Neuronal stem cell (in vitro differentiated cells): ENCODE measurements around the gene PCDHGA7.

Experiments
- DNase-seq: peaks from one replicate; pipeline ENCODE4 v3.0.0-alpha.2; 2013; ENCODE audit warnings: low spot score
- H2AFZ ChIP-seq: one replicate; pipeline ENCODE4 v1.6.1; 2013; ENCODE audit warnings: mild to moderate bottlenecking, low read length, inconsistent platforms
- H2AK5ac ChIP-seq: 2 replicates; pipeline ENCODE4 v1.6.1; 2013; ENCODE audit warnings: low read depth, mild to moderate bottlenecking, inconsistent platforms, low read length, moderate library complexity, mixed read lengths
- H2BK120ac ChIP-seq: 2 replicates; pipeline ENCODE4 v1.6.1; 2013; ENCODE audit warnings: low read depth, mild to moderate bottlenecking, inconsistent platforms, low read length, moderate library complexity, mixed read lengths
- H2BK12ac ChIP-seq: one replicate; pipeline ENCODE4 v1.6.1; 2013; ENCODE audit warnings: low read length, inconsistent platforms
- H2BK15ac ChIP-seq: 2 replicates; pipeline ENCODE4 v1.6.1; 2013; ENCODE audit warnings: mild to moderate bottlenecking, low read length, inconsistent platforms, mixed read lengths
- H2BK5ac ChIP-seq: one replicate; pipeline ENCODE4 v1.6.1; 2013; ENCODE audit warnings: inconsistent platforms, mild to moderate bottlenecking, low read length, moderate library complexity
- H3K14ac ChIP-seq: one replicate; pipeline ENCODE4 v1.6.1; 2013; ENCODE audit warnings: low read length, inconsistent platforms
- H3K18ac ChIP-seq: 2 replicates; pipeline ENCODE4 v1.6.1; 2013; ENCODE audit warnings: low read length, inconsistent platforms
- H3K23ac ChIP-seq: 2 replicates; pipeline ENCODE4 v1.6.1; 2013; ENCODE audit warnings: low read depth, mild to moderate bottlenecking, mixed read lengths, low read length, inconsistent platforms; ENCODE audit not compliant: poor library complexity
- H3K27ac ChIP-seq: replicated peaks from 3 replicates; pipeline ENCODE4 v1.5.1; 2013; ENCODE audit warnings: low read length, inconsistent platforms
- H3K27me3 ChIP-seq, 3 experiments: 2 replicates each; pipeline ENCODE4 v1.6.1; 2013; ENCODE audit warnings: low read length in 3 of 3, mild to moderate bottlenecking in 2 of 3, inconsistent platforms in 1 of 3, low read depth in 1 of 3, mixed read lengths in 1 of 3, moderate library complexity in 1 of 3; ENCODE audit not compliant: control insufficient read depth in 3 of 3, insufficient read depth in 3 of 3
- H3K36me3 ChIP-seq, 2 donors: replicated peaks in 1 of 2; 2 replicates each; pipeline ENCODE4 v1.6.1; 2013; ENCODE audit warnings: low read length in 2 of 2; ENCODE audit not compliant: control insufficient read depth in 2 of 2, insufficient read depth in 2 of 2
- H3K4ac ChIP-seq: 2 replicates; pipeline ENCODE4 v1.6.1; 2013; ENCODE audit warnings: inconsistent platforms, mild to moderate bottlenecking, low read length, moderate library complexity
- H3K4me1 ChIP-seq, 2 donors: 1 replicate in 1 of 2; 2 replicates in 1 of 2; pipeline ENCODE4 v1.6.1; 2013; ENCODE audit warnings: low read length in 2 of 2, low read depth in 1 of 2; ENCODE audit not compliant: control insufficient read depth in 2 of 2, insufficient read depth in 1 of 2
- H3K4me2 ChIP-seq: one replicate; pipeline ENCODE4 v1.6.1; 2013; ENCODE audit warnings: mild to moderate bottlenecking, low read length, inconsistent platforms; ENCODE audit not compliant: insufficient read depth, poor library complexity, severe bottlenecking
- H3K4me3 ChIP-seq, 2 donors: 2 replicates each; pipeline ENCODE4 v1.5.1; 2013; ENCODE audit warnings: low read length in 2 of 2, mild to moderate bottlenecking in 2 of 2, inconsistent platforms in 1 of 2, moderate library complexity in 1 of 2
- H3K79me1 ChIP-seq: one replicate; pipeline ENCODE4 v1.6.1; 2013; ENCODE audit warnings: low read depth, mild to moderate bottlenecking, inconsistent platforms, low read length, moderate library complexity
- H3K9ac ChIP-seq: one replicate; pipeline ENCODE4 v1.6.1; 2013; ENCODE audit warnings: mild to moderate bottlenecking, low read depth, low read length, inconsistent platforms; ENCODE audit not compliant: poor library complexity
- H3K9me3 ChIP-seq, 2 donors: replicated peaks in 1 of 2; 2 replicates each; pipeline versions ENCODE3 to v1.6.1; 2013; ENCODE audit warnings: low read length in 2 of 2, mild to moderate bottlenecking in 2 of 2, inconsistent platforms in 1 of 2, low read depth in 1 of 2, mixed read lengths in 1 of 2, moderate library complexity in 1 of 2; ENCODE audit not compliant: control insufficient read depth in 2 of 2, insufficient read depth in 1 of 2
- H4K8ac ChIP-seq: one replicate; pipeline ENCODE4 v1.6.1; 2013; ENCODE audit warnings: low read depth, mild to moderate bottlenecking, inconsistent platforms, low read length, moderate library complexity
- H4K91ac ChIP-seq: one replicate; pipeline ENCODE4 v1.6.1; 2013; ENCODE audit warnings: low read length, low read depth, mild to moderate bottlenecking, inconsistent platforms; ENCODE audit not compliant: poor library complexity
- WGBS, 2 donors: extraction: QIAGEN DNeasy Blood & Tissue Kit; methylation state at CpG; one replicate each; pipeline ENCODE4 v1.1.7; 2013; ENCODE audit warnings: missing lambda C conversion rate in 2 of 2, mixed read lengths in 1 of 2; ENCODE audit not compliant: insufficient read length in 2 of 2, insufficient replicate concordance in 1 of 2; ENCODE audit errors: extremely low coverage in 2 of 2; 5-methylcytosine and 5-hydroxymethylcytosine counted together

PCDHGA7 gene

GRCh38 chr5:141360685-141361084, 21.9 kb upstream of the PCDHGA7 start:
- Histone ChIP-seq H3K36me3 (peaks cover 0 to 3% of the 10 kb centered on the region in 2 donors), H3K4me1 (no peaks in the 10 kb centered on the region), H3K14ac (no peak overlapping the region), H3K9ac (no peak overlapping the region), H4K8ac (no peak overlapping the region), H3K4me3 (no peak overlapping the region), H3K9me3 (peaks cover 34 to 65% of the 10 kb centered on the region in 2 donors), H3K23ac (no peak overlapping the region), H2BK12ac (no peak overlapping the region), H2AK5ac (no peak overlapping the region), H3K27ac (no peak overlapping the region), H2BK15ac (no peak overlapping the region), H2BK120ac (no peak overlapping the region), H2AFZ (no peak overlapping the region), H3K4me2 (no peak overlapping the region), H3K79me1 (no peaks in the 10 kb centered on the region), H3K4ac (no peak overlapping the region), H3K27me3 (peaks cover 0 to 4% (median 0%) of the 10 kb centered on the region in 3 experiments), H3K18ac (no peak overlapping the region), H4K91ac (no peak overlapping the region), H2BK5ac (no peak overlapping the region)
- DNase-seq, result no peak
- no CpG with 5 or more reads among the region's 15 CpGs for WGBS, 2 donors

- H3K23ac ChIP-seq, result no peak overlapping the region
These were observed 19.8 kb upstream of the PCDHGA7 start for GRCh38 chr5:141362719-141363118.

GRCh38 chr5:141363952-141364660, 18.4 kb upstream of the PCDHGA7 start, which contains the start of gene PCDHGA5:
PCDHGA5 (plus strand) TSS chr5:141364162; CDS start chr5:141364331, 169 bp downstream.
- Histone ChIP-seq H4K91ac (no peak within 1 kb of the TSS), H2BK15ac (no peak within 1 kb of the TSS), H3K36me3 (peaks cover 0 to 2% of the 10 kb centered on the region in 2 donors), H3K4me2 (no peak within 1 kb of the TSS), H3K79me1 (peaks cover 2% of the 10 kb centered on the region), H3K27me3 (no peaks in the 10 kb centered on the region), H4K8ac (no peak within 1 kb of the TSS), H2BK5ac (no peak within 1 kb of the TSS), H3K23ac (no peak within 1 kb of the TSS), H3K9ac (no peak within 1 kb of the TSS), H3K4me1 (no peaks in the 10 kb centered on the region), H3K18ac (no peak within 1 kb of the TSS), H2BK120ac (no peak within 1 kb of the TSS), H3K14ac (no peak within 1 kb of the TSS), H3K4me3 (no peak within 1 kb of the TSS), H2BK12ac (no peak within 1 kb of the TSS), H3K4ac (no peak within 1 kb of the TSS), H2AK5ac (no peak within 1 kb of the TSS), H3K27ac (no peak within 1 kb of the TSS), H3K9me3 (peaks cover 30 to 45% of the 10 kb centered on the region in 2 donors), H2AFZ (no peak within 1 kb of the TSS)
- DNase-seq, result no peak
- WGBS, 2 donors, result no CpG with 5 or more reads among the region's 34 CpGs

More at GRCh38 chr5:141362719-141363118, 19.8 kb upstream of the PCDHGA7 start:
- Histone ChIP-seq H3K4me2 (no peak overlapping the region), H3K27ac (no peak overlapping the region), H2AK5ac (no peak overlapping the region), H4K91ac (no peak overlapping the region), H3K36me3 (peaks cover 0 to 2% of the 10 kb centered on the region in 2 donors), H2BK12ac (no peak overlapping the region), H4K8ac (no peak overlapping the region), H3K9ac (no peak overlapping the region), H3K4ac (no peak overlapping the region), H3K9me3 (peaks cover 30 to 53% of the 10 kb centered on the region in 2 donors), H2BK120ac (no peak overlapping the region), H3K14ac (no peak overlapping the region), H2AFZ (no peak overlapping the region), H2BK5ac (no peak overlapping the region), H3K4me1 (no peaks in the 10 kb centered on the region), H3K79me1 (peaks cover 2% of the 10 kb centered on the region), H2BK15ac (no peak overlapping the region), H3K4me3 (no peak overlapping the region), H3K18ac (no peak overlapping the region), H3K27me3 (no peaks in the 10 kb centered on the region)
- DNase-seq, result no peak

GRCh38 chr5:141366016-141366896, 16.3 kb upstream of the PCDHGA7 start:
- peaks cover 30 to 43% of the 10 kb centered on the region in 2 donors for H3K9me3 ChIP-seq
- peak overlapping the region; percentile 80 for H3K23ac ChIP-seq
- no peak overlapping the region for H2AK5ac ChIP-seq
- H2BK12ac ChIP-seq, result no peak overlapping the region
- H3K79me1 ChIP-seq, result peaks cover 2% of the 10 kb centered on the region
- H2BK5ac ChIP-seq, result peak overlapping the region; percentile 57
- no peak overlapping the region for H4K91ac ChIP-seq
- H3K18ac ChIP-seq, result peak overlapping the region; percentile 27
- no peaks in the 10 kb centered on the region for H3K27me3 ChIP-seq
- H3K36me3 ChIP-seq, result peaks cover 0 to 2% of the 10 kb centered on the region in 2 donors
- no peak overlapping the region for H3K4ac ChIP-seq
- no peak overlapping the region for H2BK15ac ChIP-seq
- H3K4me3 ChIP-seq, result no peak overlapping the region
- WGBS, 2 donors, result no CpG with 5 or more reads among the region's 46 CpGs
- H3K9ac ChIP-seq, result peak overlapping the region; percentile 44
- H4K8ac ChIP-seq, result peak overlapping the region; percentile 92
- H2BK120ac ChIP-seq, result no peak overlapping the region
- H3K4me2 ChIP-seq, result no peak overlapping the region
- H3K4me1 ChIP-seq, result no peaks in the 10 kb centered on the region
- no peak overlapping the region for H3K27ac ChIP-seq
- DNase-seq, result no peak
- no peak overlapping the region for H2AFZ ChIP-seq
- peak overlapping the region; percentile 31 for H3K14ac ChIP-seq
